Measurements from ENCODE around the gene CSN3.

- no peak for TF ChIP-seq MAX (IDR thresholded peaks at IDR 0.05; ENCODE audit: low read depth, low read length)
- TF ChIP-seq CTCF (IDR thresholded peaks at IDR 0.05; ENCODE audit: low read depth, low read length): no peak
- TF ChIP-seq POLR2A (IDR thresholded peaks at IDR 0.05; ENCODE audit: extremely low read depth, insufficient read length): no peak
Measured at GRCh38 chr4:70192895-70193294, 49.5 kb upstream of the CSN3 start.

Measured in NB4 (cell line).